Germinal center (tissue), 1 donor: Measurements from ENCODE around the gene BRD1.

Experiments
- DNase-seq: peaks from one replicate; pipeline ENCODE4 v3.0.0; 2012; ENCODE audit warnings: mixed read lengths, low spot score

BRD1 gene

DNA sequence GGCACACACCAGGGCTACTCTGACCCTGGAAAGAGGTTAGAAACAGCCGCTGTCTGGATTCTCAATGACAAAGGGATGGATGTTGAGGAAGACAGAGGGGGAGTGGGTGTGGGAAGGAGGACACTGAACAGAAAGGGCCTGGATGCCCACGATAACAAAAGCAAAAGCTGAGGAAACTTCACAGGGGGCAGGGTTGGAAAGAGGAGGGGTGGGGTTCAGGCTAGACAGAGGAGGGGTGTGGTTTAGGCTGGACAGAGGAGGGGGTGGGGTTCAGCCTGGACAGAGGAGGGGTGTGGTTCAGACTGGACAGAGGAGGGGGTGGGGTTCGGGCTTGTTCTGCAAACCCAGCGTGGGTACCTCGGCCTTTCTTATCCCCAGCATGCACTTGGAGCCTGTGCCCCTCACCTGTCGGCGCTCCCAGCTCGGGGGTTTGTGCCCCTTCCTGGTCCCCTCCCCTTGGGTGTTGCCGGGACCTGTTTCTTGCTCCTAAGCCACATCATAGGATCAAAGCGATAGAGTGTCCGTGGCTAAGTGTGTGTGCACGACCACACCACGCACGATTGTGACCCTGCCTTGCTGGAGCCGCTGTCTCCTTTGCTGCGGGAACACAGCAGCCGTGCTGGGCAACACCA is 75.6 kb downstream of the BRD1 start:
- no peak for DNase-seq

DNA sequence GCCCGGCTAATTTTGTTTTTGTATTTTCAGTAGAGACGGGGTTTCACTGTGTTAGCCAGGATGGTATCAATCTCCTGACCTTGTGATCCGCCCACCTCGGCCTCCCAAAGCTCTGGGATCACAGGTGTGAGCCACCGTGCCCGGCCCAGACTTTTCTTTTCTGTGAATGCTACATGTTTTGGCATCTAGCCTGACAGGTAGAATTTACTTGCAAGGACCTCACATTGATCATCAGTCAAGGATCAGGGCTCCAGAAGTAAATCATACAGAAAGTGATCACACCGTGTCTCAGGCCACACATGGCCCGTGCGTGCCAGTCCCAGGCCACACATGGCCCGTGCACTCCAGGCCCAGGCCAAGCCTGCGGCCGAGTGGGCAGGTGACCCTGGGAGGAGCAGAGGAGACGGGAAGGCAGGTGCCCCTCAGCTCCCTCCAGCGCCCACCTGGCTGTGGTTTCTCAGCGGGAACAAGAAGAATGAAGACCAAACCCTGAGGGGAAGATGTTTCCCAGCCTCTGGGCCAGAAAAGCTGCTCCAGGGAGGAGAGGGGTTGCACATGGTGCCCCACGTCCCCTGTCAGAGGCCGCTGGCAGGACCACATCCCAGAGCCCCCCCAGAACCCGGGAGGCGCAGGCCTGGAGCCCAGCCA is 76.2 kb downstream of the BRD1 start:
- no peak for DNase-seq

DNA sequence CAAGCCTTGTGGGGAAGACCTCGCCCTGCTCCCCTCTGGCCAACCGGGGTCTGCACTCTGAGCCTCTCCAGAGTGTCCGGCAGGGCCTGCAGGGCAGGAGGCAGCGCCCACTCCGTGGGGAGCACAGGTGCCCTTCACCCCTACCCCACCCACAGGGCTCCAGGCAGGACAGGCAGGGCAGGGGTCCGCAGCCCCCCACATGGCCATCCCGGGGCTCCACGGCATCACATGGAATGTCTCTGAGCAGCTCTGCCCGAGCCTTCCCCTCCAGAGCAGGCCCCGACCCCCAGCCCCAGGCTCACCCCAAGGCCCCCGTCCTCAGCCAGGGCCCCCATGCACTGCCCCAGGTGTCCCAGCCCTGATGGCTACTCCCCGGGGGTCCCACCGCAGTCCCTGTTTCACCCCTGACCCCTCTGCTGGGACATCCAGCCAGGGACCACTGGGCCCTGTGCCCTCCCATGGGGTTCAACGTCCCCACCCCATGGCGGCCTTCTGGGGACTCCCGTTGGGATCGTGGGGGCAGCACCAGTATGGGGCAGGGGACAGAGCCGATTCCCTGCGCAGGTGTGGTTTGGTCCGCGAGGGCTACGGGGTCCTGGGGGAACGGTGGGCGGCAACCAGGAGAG is 77.7 kb downstream of the BRD1 start:
- no peak for DNase-seq

DNA sequence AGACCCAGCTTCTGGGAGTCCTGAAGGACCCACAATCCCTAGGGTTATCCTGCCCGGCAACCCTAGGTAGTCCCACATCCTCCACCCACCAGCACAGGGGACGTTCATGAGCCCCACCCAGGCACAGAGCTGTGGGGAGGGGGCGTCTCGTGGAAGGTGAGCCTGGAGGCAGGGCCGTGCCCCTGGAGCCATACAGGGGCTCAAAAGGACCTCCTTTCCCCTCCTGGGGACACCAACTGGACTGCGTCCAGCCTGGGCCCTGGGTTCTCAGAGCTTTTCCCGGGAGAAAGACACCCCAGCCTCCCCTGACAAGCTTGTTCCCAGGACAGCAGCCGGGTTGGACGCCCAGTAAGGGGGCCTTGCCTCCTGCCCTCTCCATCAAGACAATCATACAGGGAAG is 78.4 kb downstream of the BRD1 start:
- no peak for DNase-seq

DNA sequence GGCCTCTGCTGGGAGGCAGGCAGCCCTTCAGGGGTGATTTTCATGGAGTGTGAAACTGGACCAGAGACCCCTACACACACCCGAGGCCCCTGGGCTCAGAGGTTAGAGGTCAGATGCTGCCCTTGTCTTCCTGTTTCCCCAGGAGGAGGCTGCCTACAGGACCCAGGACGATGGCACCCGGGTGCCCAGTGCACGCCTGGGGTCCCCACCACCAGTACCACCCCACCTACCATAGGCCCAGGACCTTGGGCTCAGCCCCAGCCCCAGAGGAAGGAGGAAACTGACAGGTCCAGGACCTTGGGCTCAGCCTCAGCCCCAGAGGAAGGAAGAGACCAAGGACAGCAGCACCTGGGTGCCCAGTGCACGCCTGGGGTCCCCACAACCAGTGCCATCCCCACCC is 79.2 kb downstream of the BRD1 start:
- DNase-seq, result no peak

DNA sequence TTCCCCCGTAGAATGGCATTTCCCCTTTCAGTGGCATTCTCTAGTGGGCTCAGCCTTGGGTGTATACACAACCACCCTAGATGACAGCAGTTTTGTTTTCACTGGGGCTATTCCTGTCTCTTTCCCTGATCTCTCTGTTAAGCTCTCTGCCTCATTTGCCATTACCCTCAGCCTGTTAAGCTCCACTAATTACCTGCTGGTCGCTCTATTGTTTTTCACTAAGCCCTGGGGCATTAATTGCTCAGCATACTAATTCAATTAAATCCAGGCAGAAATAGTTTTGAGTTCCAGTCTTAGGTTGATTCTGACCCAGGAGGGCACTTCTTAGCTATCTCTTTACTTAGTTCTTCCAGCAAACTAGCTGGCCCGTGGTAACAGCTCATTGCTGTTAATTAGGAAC is 80.0 kb downstream of the BRD1 start:
- DNase-seq, result no peak

DNA sequence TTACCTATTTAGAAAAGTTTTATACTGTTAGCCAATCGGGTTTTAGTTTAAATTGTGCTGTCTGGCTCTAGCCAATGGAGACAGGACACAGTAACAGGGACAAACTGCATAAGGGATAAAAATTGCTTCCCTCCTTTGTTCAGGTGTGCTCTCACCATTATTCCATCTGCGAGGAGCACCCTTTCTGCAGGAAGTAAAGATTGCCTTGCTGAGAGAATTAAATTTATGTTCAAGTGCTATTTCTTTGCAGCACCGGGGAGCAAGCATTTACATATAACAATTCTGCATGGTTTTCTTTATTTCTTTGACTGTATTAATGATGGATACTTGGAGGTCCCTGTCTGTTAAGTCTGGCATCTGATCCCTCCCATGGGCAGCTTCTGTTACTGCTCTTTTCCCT is 80.5 kb downstream of the BRD1 start:
- no peak for DNase-seq

DNA sequence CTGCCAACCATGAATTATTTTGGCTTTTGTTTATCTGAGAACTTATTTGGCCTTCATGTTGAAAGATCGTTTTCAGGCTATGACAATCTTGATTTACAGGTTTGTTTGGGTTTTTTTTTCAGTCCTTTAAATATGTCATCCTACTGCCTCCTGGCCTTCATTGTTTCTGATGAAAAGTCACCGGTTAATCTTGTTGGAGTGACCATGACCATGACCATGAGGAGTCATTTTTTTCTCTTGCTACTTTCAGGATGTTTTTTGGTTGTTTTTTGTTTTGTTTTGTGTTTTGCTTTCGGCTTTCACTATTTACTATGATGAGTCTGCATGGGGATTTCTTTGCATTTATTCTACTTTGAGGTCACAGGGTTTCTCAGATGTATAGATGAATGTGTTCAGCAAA is 81.6 kb downstream of the BRD1 start:
- no peak for DNase-seq

DNA sequence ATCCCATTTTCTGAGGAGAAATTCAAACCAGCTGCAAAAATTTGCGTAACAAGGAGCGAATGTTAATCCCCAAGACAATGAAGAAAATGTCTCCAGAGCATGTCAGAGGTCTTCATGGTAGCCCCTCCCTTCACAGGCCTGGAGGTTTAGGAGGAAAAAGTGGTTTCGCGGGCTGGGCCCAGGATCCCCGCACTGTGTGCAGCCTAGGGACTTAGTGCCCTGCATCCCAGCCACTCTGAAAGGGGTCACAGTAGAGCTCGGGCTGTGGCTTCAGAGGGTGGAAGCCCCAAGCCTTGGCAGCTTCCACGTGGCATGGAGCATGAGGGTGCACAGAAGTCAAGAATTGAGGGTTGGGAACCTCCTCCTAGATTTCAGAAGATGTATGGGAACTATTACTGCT is 87.4 kb downstream of the BRD1 start:
- DNase-seq, result no peak

DNA sequence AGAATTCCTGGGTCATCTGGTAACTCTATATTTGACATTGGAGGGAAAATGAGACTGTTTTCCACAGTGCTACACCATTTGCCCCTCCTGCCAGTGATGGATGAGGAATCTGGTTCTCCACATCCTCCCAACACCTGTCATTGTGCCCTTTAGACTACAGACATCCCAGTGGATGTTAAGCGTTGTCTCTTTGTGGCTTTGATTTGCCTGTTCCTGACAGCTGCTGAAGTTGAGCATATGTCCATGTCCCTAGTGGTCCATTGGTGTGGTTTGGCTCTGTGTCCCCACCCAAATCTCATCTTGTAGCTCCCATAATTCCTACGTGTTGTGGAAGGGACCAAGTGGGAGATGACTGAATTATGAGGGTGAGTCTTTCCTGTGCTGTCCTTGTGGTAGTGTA is 88.5 kb downstream of the BRD1 start:
- DNase-seq, result no peak

DNA sequence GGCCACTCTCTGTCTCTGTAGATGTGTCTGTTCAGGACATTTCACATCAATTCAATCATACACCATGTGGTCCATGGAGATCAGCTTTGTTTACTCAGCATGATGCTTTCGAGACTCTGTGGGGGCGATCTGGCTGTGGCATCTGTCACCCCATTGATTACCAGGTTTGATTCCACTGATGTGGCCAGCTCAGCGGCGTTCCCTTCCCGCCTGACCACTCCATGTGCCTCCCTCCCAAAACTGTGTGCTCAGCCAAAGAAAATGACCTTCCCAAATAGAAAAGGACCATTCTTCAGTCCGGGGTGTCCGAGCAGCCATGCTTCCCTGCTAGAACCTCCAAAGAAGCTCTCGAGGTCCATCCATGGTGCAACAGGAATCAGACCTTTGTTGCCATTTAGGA is 89.1 kb downstream of the BRD1 start:
- no peak for DNase-seq

DNA sequence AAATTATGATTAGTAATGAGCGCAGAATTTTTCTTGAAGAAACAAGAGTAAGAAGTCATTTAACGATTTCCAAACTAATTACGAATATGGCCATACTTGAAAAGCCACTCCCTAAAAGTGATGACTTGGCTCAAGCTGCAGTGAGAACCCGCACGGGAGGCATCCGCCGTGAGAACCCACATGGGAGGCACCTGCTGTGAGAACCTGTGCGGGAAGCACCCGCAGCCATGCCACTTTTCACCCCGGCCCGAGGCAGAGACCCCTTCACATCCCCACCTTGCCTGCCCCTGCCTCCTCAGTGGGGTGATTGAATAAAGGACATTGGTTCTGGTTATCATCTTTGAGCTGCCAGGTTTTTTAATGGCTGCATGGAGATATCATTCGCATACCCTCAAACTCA is 89.7 kb downstream of the BRD1 start:
- DNase-seq, result no peak

DNA sequence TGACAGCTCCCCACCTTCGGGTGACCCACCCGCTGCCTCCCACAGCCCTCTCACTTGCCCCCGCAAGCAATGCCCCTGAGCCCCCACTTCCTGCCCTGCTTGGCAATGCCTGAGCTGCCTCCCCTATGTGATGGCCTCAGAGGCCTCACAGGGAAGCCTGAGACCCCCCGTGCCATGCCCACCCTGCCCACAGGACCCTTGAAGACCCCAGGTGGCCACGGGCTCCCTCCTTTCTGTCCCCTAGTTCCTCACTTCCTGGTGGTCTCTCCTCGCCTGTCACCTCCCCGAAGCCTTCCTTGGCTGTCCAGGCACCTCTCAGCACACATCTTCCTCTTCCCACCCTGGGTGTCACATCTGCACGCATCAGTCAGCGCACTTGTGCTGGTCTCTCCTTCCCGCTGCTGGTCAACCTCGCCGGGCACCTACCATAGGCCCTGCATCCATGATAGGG is 90.5 kb downstream of the BRD1 start:
- no peak for DNase-seq

DNA sequence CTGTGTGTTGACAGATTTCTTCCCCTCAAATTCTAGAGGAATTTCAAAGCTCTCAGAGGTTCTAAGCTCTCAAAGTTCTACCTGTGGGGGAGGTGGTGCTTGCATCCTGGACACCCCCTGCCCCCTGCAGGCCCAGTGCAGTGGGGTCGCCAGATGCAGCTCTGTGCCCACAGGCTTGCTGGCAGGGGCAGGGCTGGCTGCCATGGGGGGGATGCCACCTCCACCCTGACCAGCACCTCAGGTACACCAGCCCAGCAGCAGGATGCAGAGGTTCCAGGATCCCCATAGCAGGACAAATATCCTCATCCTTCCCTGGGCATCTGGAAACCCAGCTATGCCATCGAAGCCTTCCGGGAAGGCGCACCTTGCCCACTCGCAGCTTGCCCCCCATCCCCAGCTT is 91.1 kb downstream of the BRD1 start:
- no peak for DNase-seq

DNA sequence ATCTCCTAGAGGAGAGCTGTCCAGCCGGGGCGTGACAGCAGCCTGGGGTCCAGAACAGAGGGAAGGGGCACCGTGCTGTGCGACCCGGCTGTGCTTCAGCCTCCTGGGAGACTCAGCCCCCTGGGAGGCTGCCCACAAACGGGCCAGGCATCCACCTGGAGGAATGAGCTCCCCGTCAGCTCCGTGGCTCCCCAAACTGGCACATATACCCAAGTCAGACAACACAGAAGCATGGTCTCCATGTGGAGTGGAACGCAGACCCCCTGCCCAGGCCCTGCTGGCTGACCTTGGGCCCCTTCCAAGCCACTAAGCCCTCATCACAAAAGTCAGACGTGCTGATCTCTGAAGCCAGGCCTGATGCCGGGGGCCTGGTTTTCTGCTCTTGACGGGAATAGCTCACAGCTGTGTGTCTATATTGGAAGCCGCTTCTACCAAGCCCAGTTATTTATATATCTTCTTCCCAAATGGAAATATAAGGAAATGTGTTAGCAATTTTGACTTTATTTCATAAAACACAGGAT is 91.7 kb downstream of the BRD1 start:
- DNase-seq, result no peak

DNA sequence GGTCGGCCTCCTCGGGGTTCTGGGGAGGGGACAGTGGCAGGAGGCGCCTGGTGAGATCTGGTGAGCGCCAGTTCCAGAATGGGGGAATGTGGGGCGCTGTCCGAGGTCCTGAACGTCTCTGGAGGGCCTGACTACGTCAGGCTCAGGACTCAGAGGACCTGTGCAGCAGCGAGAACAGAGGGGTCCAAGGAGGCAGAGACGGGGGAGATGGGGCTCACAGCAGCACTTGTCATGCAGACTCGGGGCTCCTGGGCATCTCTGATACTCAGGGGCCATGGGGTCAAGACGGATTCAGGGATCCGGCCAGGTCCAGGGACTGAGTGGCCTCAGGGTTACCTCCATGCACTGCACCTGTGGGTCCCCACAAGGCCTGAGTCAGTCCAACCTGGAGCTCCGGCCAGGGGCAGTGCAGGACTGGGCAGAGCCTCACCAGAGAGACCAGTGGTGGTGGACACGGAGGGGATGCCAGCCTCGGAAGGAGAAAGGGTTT is 92.2 kb downstream of the BRD1 start:
- DNase-seq, result no peak

DNA sequence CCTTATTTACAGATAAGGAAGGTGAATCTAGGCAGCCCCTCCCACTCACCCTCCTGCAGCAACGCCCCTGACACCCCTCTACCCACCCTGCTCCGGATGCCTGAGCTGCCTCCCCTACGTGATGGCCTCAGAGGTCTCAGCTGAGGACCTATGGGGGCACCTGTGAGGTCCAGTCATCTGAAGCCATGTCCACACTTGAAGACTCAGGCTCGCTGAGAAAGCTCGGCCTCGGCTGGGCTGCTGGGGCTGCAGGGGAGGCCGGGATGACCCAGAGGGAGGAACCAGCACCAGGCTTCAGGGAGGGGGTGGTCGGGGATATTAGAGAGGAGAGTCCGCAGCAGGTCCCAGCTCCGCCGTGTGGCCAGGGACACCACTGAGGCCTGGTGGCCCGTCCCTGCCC is 92.8 kb downstream of the BRD1 start:
- DNase-seq, result no peak

DNA sequence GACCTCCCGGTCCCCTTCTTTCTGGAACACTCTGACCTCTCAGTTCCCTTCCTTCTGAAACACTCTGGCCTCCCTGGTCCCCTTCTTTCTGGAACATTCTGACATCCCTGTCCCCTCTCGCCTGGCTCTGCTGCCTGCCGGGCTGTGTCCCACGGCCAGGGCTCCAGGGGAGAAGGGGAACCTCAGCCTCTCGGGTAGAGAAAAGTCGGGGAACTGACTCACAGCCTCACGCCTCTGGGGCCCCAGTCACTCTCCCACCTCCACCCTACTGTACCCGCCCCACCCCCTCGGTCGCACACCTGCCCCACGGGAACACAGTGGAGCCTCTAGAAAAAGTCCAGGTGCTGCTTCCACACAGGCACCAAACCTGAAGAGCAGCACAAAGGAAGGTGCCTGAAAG is 93.3 kb downstream of the BRD1 start:
- no peak for DNase-seq

DNA sequence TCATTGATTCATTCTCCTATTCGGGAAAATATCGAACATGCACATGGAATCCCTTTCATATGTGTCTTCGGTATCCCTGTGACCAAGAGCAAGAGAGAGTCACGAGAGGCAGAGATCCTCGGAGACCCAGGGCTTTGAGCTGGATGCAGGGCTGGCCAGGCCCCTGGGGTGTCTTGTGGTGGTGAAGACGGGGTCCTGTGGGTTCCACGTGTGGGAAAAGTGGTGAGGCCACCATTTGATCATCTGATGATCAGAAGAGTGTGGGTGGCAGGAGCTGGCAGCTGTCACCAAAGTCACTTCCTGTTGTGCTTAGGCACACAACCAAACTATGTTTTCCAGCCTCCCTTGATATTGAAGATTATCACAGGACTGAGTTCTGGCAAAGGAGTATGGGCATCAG is 94.0 kb downstream of the BRD1 start:
- no peak for DNase-seq

DNA sequence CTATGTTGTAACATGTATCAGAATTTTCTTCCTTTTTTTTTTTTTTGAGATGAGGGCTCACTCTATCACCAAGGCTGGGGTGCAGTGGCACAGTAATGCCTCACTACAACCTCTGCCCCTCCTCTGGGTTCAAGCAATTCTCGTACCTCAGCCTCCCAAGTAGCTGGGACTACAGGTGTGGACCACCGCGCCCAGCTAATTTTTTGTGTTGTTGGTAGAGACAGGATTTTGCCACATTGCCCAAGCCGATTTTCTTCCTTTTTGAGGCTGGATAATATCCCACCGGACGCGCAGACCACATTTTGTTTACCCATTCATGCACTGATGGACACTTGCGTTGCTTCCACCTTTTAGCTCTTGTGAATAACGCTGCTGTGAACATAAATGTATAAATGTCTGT is 97.0 kb downstream of the BRD1 start:
- no peak for DNase-seq

DNA sequence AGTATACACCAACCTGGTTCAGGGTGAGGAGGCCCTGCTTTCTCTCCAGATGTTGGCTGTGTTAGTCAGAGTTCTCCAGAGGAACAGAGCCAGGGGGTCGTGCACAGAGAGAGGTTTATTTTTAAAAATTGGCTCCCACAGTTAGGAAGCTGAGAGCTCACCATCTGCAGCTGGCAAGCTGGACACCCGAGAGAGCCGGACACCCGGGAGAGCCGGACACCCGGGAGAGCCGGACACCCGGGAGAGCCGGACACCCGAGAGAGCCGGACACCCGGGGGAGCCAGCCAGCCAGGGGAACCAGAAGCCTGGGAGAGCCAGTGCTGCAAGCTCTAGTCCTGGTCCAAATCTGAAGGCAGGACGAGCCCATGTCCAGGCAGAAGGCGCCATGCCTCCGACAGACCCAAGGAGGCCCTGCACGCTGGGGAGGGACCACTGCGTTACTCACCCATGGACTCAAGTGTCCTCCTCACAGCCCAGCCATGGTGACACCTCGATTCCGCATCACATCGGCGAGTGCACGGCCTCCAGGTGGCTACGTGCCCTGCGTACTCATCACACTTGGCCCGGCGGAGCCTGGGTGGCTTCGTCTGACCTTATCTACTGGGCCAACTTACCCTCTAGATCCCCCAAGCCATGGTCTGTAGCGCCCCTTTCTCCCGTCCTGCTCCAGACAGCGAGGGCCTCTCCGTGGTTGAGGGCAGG is 99.0 kb downstream of the BRD1 start:
- DNase-seq, result no peak

DNA sequence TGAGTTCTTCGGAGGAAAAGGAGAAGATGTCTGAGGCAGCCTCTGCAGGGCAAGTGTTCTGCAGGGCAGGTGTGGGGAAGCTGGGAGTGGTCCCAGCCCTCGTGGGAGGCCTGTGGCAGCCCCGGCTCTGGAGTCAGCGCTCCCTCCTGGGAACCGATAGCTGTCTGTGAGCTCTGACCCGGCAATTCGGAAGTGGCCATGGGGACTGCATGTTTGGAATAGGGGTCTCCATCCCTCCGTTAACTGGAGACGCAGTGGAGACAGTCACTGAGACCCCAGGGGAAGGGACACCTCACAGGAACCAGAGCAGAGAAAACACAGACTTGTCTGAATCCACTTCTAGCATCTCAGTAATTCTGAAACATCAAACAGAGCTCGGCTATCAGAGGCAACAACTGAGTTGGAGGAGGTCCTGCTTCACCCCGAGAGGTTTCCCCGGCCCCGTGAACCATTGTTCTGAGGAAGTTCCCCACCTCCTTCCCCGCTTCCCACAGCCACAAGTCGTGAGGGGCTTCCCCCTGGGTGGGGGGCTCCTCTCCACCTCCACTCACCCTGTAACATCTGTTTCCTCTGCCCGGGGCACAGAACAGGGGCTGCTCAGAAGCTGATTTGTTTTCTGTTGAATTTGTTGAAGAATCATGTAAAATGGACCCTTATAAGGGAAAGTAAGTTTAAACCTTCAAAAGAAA is 99.6 kb downstream of the BRD1 start:
- no peak for DNase-seq
